Fibroblast of the aortic adventitia (primary cell): ENCODE results near the gene NCAPH2. TPM values are rescaled to one million over a fixed set of nuclear protein-coding genes. Genes with fewer than 3 reads are reported as not detected.

Source experiments
- DNase-seq: peaks from one replicate; pipeline ENCODE4 v3.0.0-alpha.2; 2010; ENCODE audit warnings: low read depth
- H3K4me3 ChIP-seq: 2 replicates; pipeline ENCODE4 v1.5.1; 2011; ENCODE audit warnings: low read depth, mild to moderate bottlenecking, control low read depth, low read length, moderate library complexity
- total RNA-seq: library from RNA; depleted of rRNA; stranded (reverse); fragments of >200 nt; gene quantifications from 2 replicates; pipeline ENCODE4 v1.2.3, GENCODE V29; 2012; ENCODE audit warnings: low replicate concordance
- TF ChIP-seq, protein P1 (sequence below): IDR thresholded peaks from 2 replicates; pipeline ENCODE4 v1.5.1; 2011; ENCODE audit warnings: mild to moderate bottlenecking, low read length, control low read depth, inconsistent platforms; ENCODE audit not compliant: insufficient read depth

NCAPH2 gene
- total RNA-seq, 1 donor: 49.1 TPM

DNA sequence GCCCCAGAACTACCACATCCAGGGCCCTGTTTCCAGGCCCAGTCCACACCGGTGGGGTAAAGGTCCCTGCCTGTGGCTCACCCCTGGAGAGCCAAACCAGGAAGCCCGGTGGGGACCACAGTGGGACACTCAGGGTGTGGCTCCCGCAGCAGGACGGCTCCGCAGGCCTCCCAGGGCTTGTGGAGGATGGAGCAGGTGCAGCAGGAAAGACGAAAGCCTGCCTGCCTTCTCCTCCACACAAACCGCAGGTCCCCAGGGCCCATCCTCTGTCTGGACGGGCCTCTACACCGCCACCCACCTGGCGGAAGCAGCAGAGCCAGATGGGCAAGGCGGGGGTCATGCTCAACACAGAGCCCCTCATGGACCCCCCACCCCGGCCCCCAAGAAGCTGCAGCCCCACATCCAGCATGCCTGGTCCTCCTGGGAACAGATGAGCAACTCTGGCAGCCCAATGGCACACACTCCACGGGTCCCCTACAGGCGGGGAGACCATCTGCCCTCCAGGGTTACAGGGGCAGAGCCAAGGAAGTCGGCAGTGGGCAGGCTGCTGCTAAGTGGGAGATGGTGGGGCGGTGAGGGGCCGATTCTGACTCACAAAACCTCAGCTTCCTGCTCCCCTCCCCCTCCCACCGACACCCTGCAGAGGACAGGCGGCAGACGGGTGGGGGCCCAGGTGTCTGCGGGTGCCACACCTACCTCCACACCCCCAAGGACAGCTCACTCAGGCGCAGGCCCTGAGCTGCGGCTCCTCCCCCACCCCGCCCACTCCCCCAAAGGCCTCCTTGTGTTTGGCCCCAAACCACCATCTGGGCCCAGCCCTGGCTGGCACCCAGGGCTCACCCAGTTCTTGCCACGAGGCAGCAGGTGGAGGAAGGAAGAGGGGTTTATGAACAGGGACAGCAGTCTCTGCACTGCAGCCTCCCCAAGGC, 38.4 kb upstream of the NCAPH2 start:
- TF ChIP-seq, protein P1, sequence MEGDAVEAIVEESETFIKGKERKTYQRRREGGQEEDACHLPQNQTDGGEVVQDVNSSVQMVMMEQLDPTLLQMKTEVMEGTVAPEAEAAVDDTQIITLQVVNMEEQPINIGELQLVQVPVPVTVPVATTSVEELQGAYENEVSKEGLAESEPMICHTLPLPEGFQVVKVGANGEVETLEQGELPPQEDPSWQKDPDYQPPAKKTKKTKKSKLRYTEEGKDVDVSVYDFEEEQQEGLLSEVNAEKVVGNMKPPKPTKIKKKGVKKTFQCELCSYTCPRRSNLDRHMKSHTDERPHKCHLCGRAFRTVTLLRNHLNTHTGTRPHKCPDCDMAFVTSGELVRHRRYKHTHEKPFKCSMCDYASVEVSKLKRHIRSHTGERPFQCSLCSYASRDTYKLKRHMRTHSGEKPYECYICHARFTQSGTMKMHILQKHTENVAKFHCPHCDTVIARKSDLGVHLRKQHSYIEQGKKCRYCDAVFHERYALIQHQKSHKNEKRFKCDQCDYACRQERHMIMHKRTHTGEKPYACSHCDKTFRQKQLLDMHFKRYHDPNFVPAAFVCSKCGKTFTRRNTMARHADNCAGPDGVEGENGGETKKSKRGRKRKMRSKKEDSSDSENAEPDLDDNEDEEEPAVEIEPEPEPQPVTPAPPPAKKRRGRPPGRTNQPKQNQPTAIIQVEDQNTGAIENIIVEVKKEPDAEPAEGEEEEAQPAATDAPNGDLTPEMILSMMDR: no peak
- no peak for DNase-seq
- no peak overlapping the region for H3K4me3 ChIP-seq

DNA sequence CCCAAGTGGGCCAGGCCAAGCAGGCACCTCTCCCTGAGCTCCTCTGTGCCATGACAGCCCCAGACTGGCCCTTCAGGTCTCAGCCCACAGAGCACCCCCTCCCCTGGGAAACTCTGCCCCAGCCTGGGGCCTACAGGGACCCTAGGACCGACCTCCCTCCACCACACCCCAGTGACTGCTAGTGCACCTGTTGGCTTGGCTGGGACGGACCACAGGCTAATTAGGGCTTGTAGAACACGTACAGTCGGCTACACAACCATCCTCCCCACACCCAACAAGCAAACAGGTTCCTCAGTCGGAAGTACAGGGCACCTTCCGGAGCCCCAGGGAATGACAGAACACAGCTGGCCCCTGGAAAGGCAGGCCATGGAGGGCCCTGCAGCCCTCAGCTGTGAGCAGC, 37.5 kb upstream of the NCAPH2 start:
- DNase-seq: no peak
- TF ChIP-seq, protein P1: no peak
- no peak overlapping the region for H3K4me3 ChIP-seq

DNA sequence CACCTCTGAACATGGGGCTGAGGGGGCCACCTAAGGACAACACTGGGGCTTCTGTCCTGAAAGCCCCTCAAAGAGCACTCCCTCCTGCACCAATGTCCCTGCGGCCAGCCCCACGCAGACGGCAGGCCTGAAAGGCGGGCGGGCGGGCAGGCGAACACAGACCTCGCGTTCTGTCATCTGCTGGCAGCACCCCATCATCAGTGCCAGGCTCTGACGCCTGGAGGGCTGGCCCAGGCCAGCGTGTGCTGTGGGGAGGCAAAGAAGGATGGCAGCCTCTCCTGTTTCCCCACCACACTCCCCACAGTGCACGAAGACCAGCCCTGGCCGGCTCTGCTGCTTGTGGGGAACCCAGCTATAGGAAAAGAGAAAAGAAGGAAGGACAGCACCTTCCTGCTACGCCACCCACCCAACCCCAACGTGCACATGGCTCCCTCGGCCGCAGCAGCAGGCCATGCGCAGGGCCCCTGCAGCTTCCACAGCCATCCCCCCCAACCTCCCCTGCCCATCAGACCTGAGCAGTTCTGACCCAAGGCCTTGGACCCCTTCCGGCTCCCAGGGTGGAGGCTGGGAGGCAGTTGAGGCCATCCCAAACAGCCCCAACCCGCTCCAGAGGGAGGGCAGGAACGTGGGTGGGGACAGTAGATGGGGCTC, 36.7 kb upstream of the NCAPH2 start:
- no peak for DNase-seq
- TF ChIP-seq, protein P1: no peak
- no peak overlapping the region for H3K4me3 ChIP-seq

DNA sequence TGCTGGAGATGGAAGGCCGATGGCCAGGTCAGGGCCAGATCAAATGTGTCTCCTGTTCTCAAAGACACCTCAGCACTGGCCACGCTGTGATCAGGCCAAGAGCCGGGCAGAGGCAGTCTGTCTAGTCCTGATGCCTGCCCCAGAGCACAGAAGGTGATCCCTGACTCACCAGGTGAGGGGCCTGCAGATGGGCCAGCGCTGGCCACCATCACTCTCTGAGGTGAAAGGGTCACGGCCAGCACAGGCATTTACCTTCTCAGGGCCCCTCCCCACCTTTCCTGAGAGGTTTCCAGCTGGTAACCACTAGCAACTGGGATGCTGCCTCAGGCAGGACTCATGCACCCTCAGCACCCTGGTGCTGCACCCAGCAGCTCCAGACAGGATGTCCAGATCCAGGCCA, 36.1 kb upstream of the NCAPH2 start:
- TF ChIP-seq, protein P1: no peak
- H3K4me3 ChIP-seq: no peak overlapping the region
- DNase-seq: no peak

DNA sequence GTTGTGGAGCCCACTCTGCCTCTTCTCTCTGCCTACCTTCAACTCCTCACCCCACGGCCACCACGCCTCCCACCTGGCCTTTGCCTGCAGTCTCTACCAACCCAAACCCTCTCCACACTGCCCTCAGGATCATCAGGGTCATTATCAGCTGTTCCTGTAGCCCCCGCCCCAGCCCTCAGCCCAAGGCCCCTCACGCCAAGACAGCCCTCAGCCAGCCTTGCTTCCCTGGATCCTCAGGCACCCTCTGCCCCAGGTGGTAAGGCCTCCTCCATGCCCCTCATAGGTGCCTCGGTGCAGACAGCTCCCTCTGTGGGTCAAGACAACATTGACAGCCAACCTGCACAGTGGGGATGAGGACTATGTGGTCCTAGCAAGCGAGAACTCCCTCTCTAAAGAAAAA, 34.9 kb upstream of the NCAPH2 start:
- TF ChIP-seq, protein P1: peak; percentile 32
- H3K4me3 ChIP-seq: peak overlapping the region; percentile 74
- no peak for DNase-seq

DNA sequence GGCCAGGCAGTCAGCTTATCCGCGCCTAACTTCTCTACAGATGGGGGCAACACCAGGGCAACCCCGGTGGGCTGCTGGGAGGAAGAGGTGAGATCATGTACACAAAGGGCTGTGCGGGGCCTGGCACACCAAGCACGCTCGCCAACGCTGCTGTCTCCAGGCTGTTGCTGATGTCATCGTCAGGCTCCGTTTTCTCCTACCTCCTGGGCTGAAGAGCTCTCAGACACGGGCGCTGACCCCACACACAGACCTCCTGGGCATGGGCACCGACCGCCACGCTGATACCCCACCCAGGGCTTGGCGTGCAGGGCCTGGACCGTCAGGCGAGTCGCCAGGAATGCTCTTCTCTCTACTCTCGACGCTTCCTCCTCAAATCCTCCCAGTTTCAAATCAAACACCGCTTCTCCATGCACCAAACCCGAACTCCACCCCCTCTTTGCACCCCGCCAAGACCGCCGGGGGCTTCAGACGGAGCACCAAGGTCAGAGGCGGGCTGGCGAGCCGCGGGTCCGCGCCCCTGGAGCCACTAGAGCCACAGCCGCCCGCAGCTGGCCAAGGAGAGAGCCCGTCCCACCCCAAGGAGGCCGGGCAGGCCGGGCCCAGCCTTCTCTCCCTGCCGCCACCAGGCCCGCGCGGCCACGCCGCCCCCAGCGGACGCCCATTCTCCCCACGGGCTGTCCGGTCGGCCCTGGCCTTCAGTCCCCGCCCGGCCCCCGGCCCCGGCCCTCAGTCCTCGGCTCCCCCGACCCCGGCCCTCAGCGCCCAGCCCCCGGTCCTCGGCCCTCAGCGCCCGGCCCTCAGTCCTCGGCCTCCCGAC, 34.0 kb upstream of the NCAPH2 start:
- TF ChIP-seq, protein P1: no peak
- peak overlapping the region; percentile 74 for H3K4me3 ChIP-seq
- DNase-seq: peak; percentile 50
